ENCODE data around the gene DUSP6. TPM values are rescaled to one million over a fixed set of nuclear protein-coding genes. Genes with fewer than 3 reads are reported as not detected.

The DUSP6 gene
- total RNA-seq, 1 donor from 2014 or later, result 80.1 TPM

GRCh38 chr12:89358805-89359204, 6.5 kb upstream of the DUSP6 start:
- TF ChIP-seq CTCF (IDR thresholded peaks at IDR 0.05; ENCODE audit: unreplicated experiment), result no peak
- peaks cover 55% of the 10 kb centered on the region for H3K4me1 Mint-ChIP-seq (ENCODE audit: low read depth)
- no peaks in the 10 kb centered on the region for H3K27me3 Mint-ChIP-seq
- peak overlapping the region; percentile 20 for H3K27ac Mint-ChIP-seq
- no peaks in the 10 kb centered on the region for H3K9me3 Mint-ChIP-seq (ENCODE audit: low read depth)
- peaks cover 17% of the 10 kb centered on the region for H3K36me3 Mint-ChIP-seq (ENCODE audit: insufficient read depth)
- no peak overlapping the region for H3K4me3 Mint-ChIP-seq (ENCODE audit: low read depth)
- DNase-seq (ENCODE audit: low spot score, unreplicated experiment), result no peak

- peaks cover 55% of the 10 kb centered on the region for H3K4me1 Mint-ChIP-seq (ENCODE audit: low read depth)
- H3K9me3 Mint-ChIP-seq (ENCODE audit: low read depth), result no peaks in the 10 kb centered on the region
- peak overlapping the region; percentile 59 for H3K4me3 Mint-ChIP-seq (ENCODE audit: low read depth)
- peak; percentile 42 for DNase-seq (ENCODE audit: low spot score, unreplicated experiment)
- peaks cover 16% of the 10 kb centered on the region for H3K36me3 Mint-ChIP-seq (ENCODE audit: insufficient read depth)
- no peaks in the 10 kb centered on the region for H3K27me3 Mint-ChIP-seq
- H3K27ac Mint-ChIP-seq, result peak overlapping the region; percentile 71
- TF ChIP-seq CTCF (IDR thresholded peaks at IDR 0.05; ENCODE audit: unreplicated experiment), result no peak
These were observed 5.0 kb upstream of the DUSP6 start for GRCh38 chr12:89357297-89357730.

- no peak for DNase-seq (ENCODE audit: low spot score, unreplicated experiment)
- H3K4me3 Mint-ChIP-seq (ENCODE audit: low read depth), result peak overlapping the region; percentile 95
- peak overlapping the region; percentile 98 for H3K27ac Mint-ChIP-seq
- no peaks in the 10 kb centered on the region for H3K9me3 Mint-ChIP-seq (ENCODE audit: low read depth)
- H3K36me3 Mint-ChIP-seq (ENCODE audit: insufficient read depth), result peaks cover 14% of the 10 kb centered on the region
- TF ChIP-seq CTCF (IDR thresholded peaks at IDR 0.05; ENCODE audit: unreplicated experiment), result no peak
- peaks cover 53% of the 10 kb centered on the region for H3K4me1 Mint-ChIP-seq (ENCODE audit: low read depth)
- no peaks in the 10 kb centered on the region for H3K27me3 Mint-ChIP-seq
These were observed 3.9 kb upstream of the DUSP6 start for GRCh38 chr12:89356069-89356665.

GRCh38 chr12:89355243-89356068, 3.2 kb upstream of the DUSP6 start:
- Mint-ChIP-seq H3K36me3 (ENCODE audit: insufficient read depth) (peaks cover 13% of the 10 kb centered on the region), H3K9me3 (ENCODE audit: low read depth) (no peaks in the 10 kb centered on the region), H3K4me3 (ENCODE audit: low read depth) (peak overlapping the region; percentile 95), H3K27ac (peak overlapping the region; percentile 98), H3K4me1 (ENCODE audit: low read depth) (peaks cover 48% of the 10 kb centered on the region), H3K27me3 (no peaks in the 10 kb centered on the region)
- no peak for DNase-seq (ENCODE audit: low spot score, unreplicated experiment)
- peak; percentile 44 for TF ChIP-seq CTCF (IDR thresholded peaks at IDR 0.05; ENCODE audit: unreplicated experiment)

GRCh38 chr12:89354612-89355067, 2.3 kb upstream of the DUSP6 start:
- Mint-ChIP-seq H3K4me1 (ENCODE audit: low read depth) (peaks cover 48% of the 10 kb centered on the region), H3K4me3 (ENCODE audit: low read depth) (peak overlapping the region; percentile 95), H3K9me3 (ENCODE audit: low read depth) (no peaks in the 10 kb centered on the region), H3K27me3 (no peaks in the 10 kb centered on the region), H3K27ac (peak overlapping the region; percentile 98), H3K36me3 (ENCODE audit: insufficient read depth) (peaks cover 16% of the 10 kb centered on the region)
- DNase-seq (ENCODE audit: low spot score, unreplicated experiment), result no peak
- no peak for TF ChIP-seq CTCF (IDR thresholded peaks at IDR 0.05; ENCODE audit: unreplicated experiment)

Data from progenitor cell of endocrine pancreas (in vitro differentiated cells).